ENCODE results near the gene SS18L1.

DNA sequence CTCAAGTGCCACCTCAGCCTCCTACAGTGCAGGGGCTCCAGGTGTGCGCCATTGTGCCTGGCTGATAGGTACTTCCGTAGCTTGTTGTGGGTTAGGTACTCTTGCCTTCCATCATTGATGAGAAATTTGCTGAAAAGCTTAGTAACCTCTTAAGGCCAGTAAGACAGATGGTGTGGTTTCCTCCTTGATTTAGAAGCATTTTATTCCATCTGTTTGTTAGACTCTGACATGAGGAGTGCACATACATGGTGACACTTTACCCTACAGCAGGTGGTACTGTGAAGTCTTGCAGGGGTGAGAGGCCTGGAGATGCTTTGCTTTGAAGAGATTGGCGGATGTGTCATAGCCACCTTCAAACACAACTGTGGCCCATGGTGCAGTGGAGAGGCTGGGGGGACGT, 24.5 kb downstream of the SS18L1 start:
- TF ChIP-seq ISL1 (CRISPR knock-in tag; IDR thresholded peaks at IDR 0.05): no peak
- TF ChIP-seq SNAI2 (CRISPR knock-in tag; IDR thresholded peaks at IDR 0.05): no peak
- TF ChIP-seq, protein P1, sequence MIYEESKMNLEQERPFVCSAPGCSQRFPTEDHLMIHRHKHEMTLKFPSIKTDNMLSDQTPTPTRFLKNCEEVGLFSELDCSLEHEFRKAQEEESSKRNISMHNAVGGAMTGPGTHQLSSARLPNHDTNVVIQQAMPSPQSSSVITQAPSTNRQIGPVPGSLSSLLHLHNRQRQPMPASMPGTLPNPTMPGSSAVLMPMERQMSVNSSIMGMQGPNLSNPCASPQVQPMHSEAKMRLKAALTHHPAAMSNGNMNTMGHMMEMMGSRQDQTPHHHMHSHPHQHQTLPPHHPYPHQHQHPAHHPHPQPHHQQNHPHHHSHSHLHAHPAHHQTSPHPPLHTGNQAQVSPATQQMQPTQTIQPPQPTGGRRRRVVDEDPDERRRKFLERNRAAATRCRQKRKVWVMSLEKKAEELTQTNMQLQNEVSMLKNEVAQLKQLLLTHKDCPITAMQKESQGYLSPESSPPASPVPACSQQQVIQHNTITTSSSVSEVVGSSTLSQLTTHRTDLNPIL (CRISPR knock-in tag; IDR thresholded peaks at IDR 0.05; ENCODE audit: low read depth): no peak
- TF ChIP-seq, protein P2, sequence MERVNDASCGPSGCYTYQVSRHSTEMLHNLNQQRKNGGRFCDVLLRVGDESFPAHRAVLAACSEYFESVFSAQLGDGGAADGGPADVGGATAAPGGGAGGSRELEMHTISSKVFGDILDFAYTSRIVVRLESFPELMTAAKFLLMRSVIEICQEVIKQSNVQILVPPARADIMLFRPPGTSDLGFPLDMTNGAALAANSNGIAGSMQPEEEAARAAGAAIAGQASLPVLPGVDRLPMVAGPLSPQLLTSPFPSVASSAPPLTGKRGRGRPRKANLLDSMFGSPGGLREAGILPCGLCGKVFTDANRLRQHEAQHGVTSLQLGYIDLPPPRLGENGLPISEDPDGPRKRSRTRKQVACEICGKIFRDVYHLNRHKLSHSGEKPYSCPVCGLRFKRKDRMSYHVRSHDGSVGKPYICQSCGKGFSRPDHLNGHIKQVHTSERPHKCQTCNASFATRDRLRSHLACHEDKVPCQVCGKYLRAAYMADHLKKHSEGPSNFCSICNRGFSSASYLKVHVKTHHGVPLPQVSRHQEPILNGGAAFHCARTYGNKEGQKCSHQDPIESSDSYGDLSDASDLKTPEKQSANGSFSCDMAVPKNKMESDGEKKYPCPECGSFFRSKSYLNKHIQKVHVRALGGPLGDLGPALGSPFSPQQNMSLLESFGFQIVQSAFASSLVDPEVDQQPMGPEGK (CRISPR knock-in tag; IDR thresholded peaks at IDR 0.05; ENCODE audit: borderline replicate concordance): no peak
- TF ChIP-seq ZNF70 (CRISPR knock-in tag; IDR thresholded peaks at IDR 0.05): no peak
- no peak for TF ChIP-seq RARB (CRISPR knock-in tag; IDR thresholded peaks at IDR 0.05)
- no peak for TF ChIP-seq ZNF565 (CRISPR knock-in tag; conservative IDR thresholded peaks at IDR 0.05; ENCODE audit: low read depth)

All from SK-N-SH treated with all-trans-retinoic acid at 6 μM for 48 hours (cell line).